IMR-90 (cell line): Measurements from ENCODE around the gene GCLC.

Experiments used
- POLR2A ChIP-seq: IDR thresholded peaks from 2 replicates; pipeline ENCODE4 v1.6.1; 2012; ENCODE audit warnings: mild to moderate bottlenecking, low read depth, low read length
- TF ChIP-seq, protein P1 (sequence below): conservative IDR thresholded peaks from 2 replicates; pipeline ENCODE4 v1.5.1; 2012; ENCODE audit warnings: mild to moderate bottlenecking, low read depth, low read length, improper control_type of control experiment

DNA sequence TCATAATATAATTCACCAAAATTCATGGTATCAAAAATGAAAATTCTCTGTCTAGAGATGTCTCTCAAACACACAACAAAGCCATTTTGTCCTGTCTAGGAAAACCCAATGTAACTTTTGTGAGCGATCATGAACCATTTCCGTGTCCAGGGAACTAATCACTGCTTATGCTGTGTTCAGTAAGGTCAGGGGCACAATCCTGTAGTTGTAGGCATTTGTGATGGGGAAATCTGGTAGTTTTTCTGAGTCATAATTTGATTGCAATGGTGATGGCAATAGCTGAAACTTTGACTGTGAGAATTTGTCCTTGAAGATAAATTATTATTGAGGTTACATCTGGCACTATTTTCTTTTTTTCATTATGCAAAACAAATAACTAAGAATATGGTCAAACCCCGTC is 21.0 kb upstream of the GCLC start:
- no peak for TF ChIP-seq POLR2A
- TF ChIP-seq, protein P1, sequence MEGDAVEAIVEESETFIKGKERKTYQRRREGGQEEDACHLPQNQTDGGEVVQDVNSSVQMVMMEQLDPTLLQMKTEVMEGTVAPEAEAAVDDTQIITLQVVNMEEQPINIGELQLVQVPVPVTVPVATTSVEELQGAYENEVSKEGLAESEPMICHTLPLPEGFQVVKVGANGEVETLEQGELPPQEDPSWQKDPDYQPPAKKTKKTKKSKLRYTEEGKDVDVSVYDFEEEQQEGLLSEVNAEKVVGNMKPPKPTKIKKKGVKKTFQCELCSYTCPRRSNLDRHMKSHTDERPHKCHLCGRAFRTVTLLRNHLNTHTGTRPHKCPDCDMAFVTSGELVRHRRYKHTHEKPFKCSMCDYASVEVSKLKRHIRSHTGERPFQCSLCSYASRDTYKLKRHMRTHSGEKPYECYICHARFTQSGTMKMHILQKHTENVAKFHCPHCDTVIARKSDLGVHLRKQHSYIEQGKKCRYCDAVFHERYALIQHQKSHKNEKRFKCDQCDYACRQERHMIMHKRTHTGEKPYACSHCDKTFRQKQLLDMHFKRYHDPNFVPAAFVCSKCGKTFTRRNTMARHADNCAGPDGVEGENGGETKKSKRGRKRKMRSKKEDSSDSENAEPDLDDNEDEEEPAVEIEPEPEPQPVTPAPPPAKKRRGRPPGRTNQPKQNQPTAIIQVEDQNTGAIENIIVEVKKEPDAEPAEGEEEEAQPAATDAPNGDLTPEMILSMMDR, result no peak
